PFSK-1 (cell line): Measurements from ENCODE around the gene FRMPD4.

Experiments used
- FOXP2 ChIP-seq: optimal IDR thresholded peaks from 2 replicates; pipeline ENCODE3; 2011; ENCODE audit warnings: borderline replicate concordance, control low read depth, inconsistent platforms; ENCODE audit not compliant: insufficient read depth; ENCODE audit errors: extremely low read length, extremely low read depth
- POLR2AphosphoS5 ChIP-seq: IDR thresholded peaks from 2 replicates; pipeline ENCODE4 v1.6.1; 2012; ENCODE audit warnings: low read depth, mild to moderate bottlenecking, control low read depth, low read length, moderate library complexity
- REST ChIP-seq, 2 experiments: IDR thresholded peaks; 2 replicates each; pipeline versions ENCODE4 v1.6.1 to v1.8.0; 2011 to 2012; ENCODE audit warnings: low read depth in 2 of 2, low read length in 2 of 2, control low read depth in 1 of 2, inconsistent platforms in 1 of 2, mild to moderate bottlenecking in 1 of 2, moderate library complexity in 1 of 2; ENCODE audit not compliant: insufficient read depth in 1 of 2
- SIN3A ChIP-seq: IDR thresholded peaks from 2 replicates; pipeline ENCODE4 v1.6.1; 2012; ENCODE audit warnings: mild to moderate bottlenecking, low read length, moderate library complexity, borderline replicate concordance; ENCODE audit not compliant: insufficient read depth
- TAF1 ChIP-seq: IDR thresholded peaks from 2 replicates; pipeline ENCODE4 v1.6.1; 2012; ENCODE audit warnings: low read length, control low read depth, borderline replicate concordance; ENCODE audit not compliant: insufficient read depth

FRMPD4 gene

GRCh38 chrX:12439416-12439815 is 301.1 kb downstream of the FRMPD4 start:
- no peak for TF ChIP-seq REST (IDR thresholded peaks at IDR 0.05; ENCODE audit: insufficient read depth in 1 of 2, low read depth in 2 of 2, low read length in 2 of 2)
- no peak for TF ChIP-seq FOXP2
- TF ChIP-seq POLR2AphosphoS5 = no peak
- no peak for TF ChIP-seq TAF1
- no peak for TF ChIP-seq SIN3A

- no peak for TF ChIP-seq SIN3A
- no peak for TF ChIP-seq POLR2AphosphoS5
- TF ChIP-seq FOXP2 = no peak
- TF ChIP-seq REST (IDR thresholded peaks at IDR 0.05; ENCODE audit: insufficient read depth in 1 of 2, low read depth in 2 of 2, low read length in 2 of 2) = no peak
- TF ChIP-seq TAF1 = no peak
Observed at GRCh38 chrX:12440246-12440645, 302.0 kb downstream of the FRMPD4 start.

GRCh38 chrX:12441381-12442128 is 303.3 kb downstream of the FRMPD4 start:
- no peak for TF ChIP-seq TAF1
- TF ChIP-seq POLR2AphosphoS5 = no peak
- TF ChIP-seq FOXP2 = no peak
- TF ChIP-seq REST (IDR thresholded peaks at IDR 0.05; ENCODE audit: insufficient read depth in 1 of 2, low read depth in 2 of 2, low read length in 2 of 2) = no peak
- TF ChIP-seq SIN3A = no peak

- TF ChIP-seq FOXP2 = no peak
- TF ChIP-seq TAF1 = no peak
- no peak for TF ChIP-seq SIN3A
- no peak for TF ChIP-seq REST (IDR thresholded peaks at IDR 0.05; ENCODE audit: insufficient read depth in 1 of 2, low read depth in 2 of 2, low read length in 2 of 2)
- TF ChIP-seq POLR2AphosphoS5 = no peak
Observed at GRCh38 chrX:12443534-12444098, 305.3 kb downstream of the FRMPD4 start.
